ENCODE measurements around the gene DSG2. TPM values are rescaled to one million over a fixed set of nuclear protein-coding genes. Genes with fewer than 3 reads are reported as not detected.
A peak's percentile ranks its signal among the peaks of the same experiment; 100 is the strongest.
"Not testable (repeated sequence)": the region's sequence is repeated elsewhere in the genome, so short reads cannot be mapped to it uniquely, and the experiment has no call there.

The DSG2 gene
- total RNA-seq, 2 donors from 2014 or later, result 0.14 TPM; not detected in 1

- H3K4me1 Mint-ChIP-seq (ENCODE audit: low read depth in 2 of 2), result no peaks in the 10 kb centered on the region
- H3K27me3 Mint-ChIP-seq, result peaks cover 24 to 34% of the 10 kb centered on the region in 2 donors
- no peak overlapping the region for H3K4me3 Mint-ChIP-seq
- H3K36me3 Mint-ChIP-seq, result no peaks in the 10 kb centered on the region
- H3K27ac Mint-ChIP-seq, result no peak overlapping the region
- DNase-seq (ENCODE audit: low spot score) (no peak), ATAC-seq (no peak)
- H3K9me3 Mint-ChIP-seq, result no peaks in the 10 kb centered on the region
Measured at GRCh38 chr18:31491586-31491985, 6.4 kb upstream of the DSG2 start.

GRCh38 chr18:31492671-31493070, 5.3 kb upstream of the DSG2 start:
- DNase-seq (ENCODE audit: low spot score) (no peak), ATAC-seq (no peak)
- no peaks in the 10 kb centered on the region for H3K4me1 Mint-ChIP-seq (ENCODE audit: low read depth in 2 of 2)
- H3K9me3 Mint-ChIP-seq, result no peaks in the 10 kb centered on the region
- H3K27me3 Mint-ChIP-seq, result peaks cover 31 to 36% of the 10 kb centered on the region in 2 donors
- no peak overlapping the region for H3K27ac Mint-ChIP-seq
- peaks cover 4% of the 10 kb centered on the region for H3K36me3 Mint-ChIP-seq
- no peak overlapping the region for H3K4me3 Mint-ChIP-seq

GRCh38 chr18:31493171-31493570, 4.8 kb upstream of the DSG2 start:
- H3K27me3 Mint-ChIP-seq, result peaks cover 31 to 33% of the 10 kb centered on the region in 2 donors
- no peak for DNase-seq (ENCODE audit: low spot score)
- H3K9me3 Mint-ChIP-seq, result no peaks in the 10 kb centered on the region
- H3K4me3 Mint-ChIP-seq, result no peak overlapping the region
- no peak overlapping the region for H3K27ac Mint-ChIP-seq
- ATAC-seq, result no peak
- no peaks in the 10 kb centered on the region for H3K4me1 Mint-ChIP-seq (ENCODE audit: low read depth in 2 of 2)
- H3K36me3 Mint-ChIP-seq, result peaks cover 4% of the 10 kb centered on the region

- H3K4me3 Mint-ChIP-seq, result no peak overlapping the region
- no peak overlapping the region for H3K27ac Mint-ChIP-seq
- no peaks in the 10 kb centered on the region for H3K4me1 Mint-ChIP-seq (ENCODE audit: low read depth in 2 of 2)
- H3K9me3 Mint-ChIP-seq, result no peaks in the 10 kb centered on the region
- H3K27me3 Mint-ChIP-seq, result peaks cover 34 to 35% of the 10 kb centered on the region in 2 donors
- DNase-seq (ENCODE audit: low spot score) (no peak), ATAC-seq (no peak)
- H3K36me3 Mint-ChIP-seq, result peaks cover 4% of the 10 kb centered on the region
Measured at GRCh38 chr18:31493941-31494340, 4.0 kb upstream of the DSG2 start.

GRCh38 chr18:31494705-31495244, 3.2 kb upstream of the DSG2 start:
- not testable (repeated sequence) for H3K36me3 Mint-ChIP-seq; H3K9me3 Mint-ChIP-seq; DNase-seq (ENCODE audit: low spot score); H3K27ac Mint-ChIP-seq; ATAC-seq; H3K4me1 Mint-ChIP-seq (ENCODE audit: low read depth in 2 of 2); H3K4me3 Mint-ChIP-seq
- H3K27me3 Mint-ChIP-seq, result peaks cover 30 to 34% of the 10 kb centered on the region in 2 donors

- Mint-ChIP-seq H3K27ac (no peak overlapping the region), H3K36me3 (peaks cover 4% of the 10 kb centered on the region), H3K27me3 (peaks cover 32 to 37% of the 10 kb centered on the region in 2 donors), H3K4me1 (ENCODE audit: low read depth in 2 of 2) (no peaks in the 10 kb centered on the region), H3K4me3 (no peak overlapping the region), H3K9me3 (no peaks in the 10 kb centered on the region)
- DNase-seq (ENCODE audit: low spot score), result no peak
- ATAC-seq, result peak in 1 of 2 donors; percentile 33
Measured at GRCh38 chr18:31497404-31497835, 557 bp upstream of the DSG2 start.

- ATAC-seq, result no peak
- H3K9me3 Mint-ChIP-seq, result no peaks in the 10 kb centered on the region
- no peak for DNase-seq (ENCODE audit: low spot score)
- no peak overlapping the region for H3K27ac Mint-ChIP-seq
- H3K27me3 Mint-ChIP-seq, result peaks cover 32 to 37% of the 10 kb centered on the region in 2 donors
- H3K4me3 Mint-ChIP-seq, result peak overlapping the region; percentile 23
- H3K36me3 Mint-ChIP-seq, result peaks cover 4% of the 10 kb centered on the region
- no peaks in the 10 kb centered on the region for H3K4me1 Mint-ChIP-seq (ENCODE audit: low read depth in 2 of 2)
Measured at GRCh38 chr18:31498574-31499524, 872 bp downstream of the DSG2 start.

- Mint-ChIP-seq H3K9me3 (no peaks in the 10 kb centered on the region), H3K4me1 (ENCODE audit: low read depth in 2 of 2) (no peaks in the 10 kb centered on the region), H3K4me3 (no peak overlapping the region), H3K36me3 (peaks cover 4% of the 10 kb centered on the region), H3K27me3 (peaks cover 26 to 37% of the 10 kb centered on the region in 2 donors), H3K27ac (no peak overlapping the region)
- DNase-seq (ENCODE audit: low spot score), result no peak
- no peak for ATAC-seq
Measured at GRCh38 chr18:31500051-31500688, 2.2 kb downstream of the DSG2 start.

GRCh38 chr18:31503011-31503410, 5.0 kb downstream of the DSG2 start:
- no peaks in the 10 kb centered on the region for H3K9me3 Mint-ChIP-seq
- H3K4me3 Mint-ChIP-seq, result no peak overlapping the region
- peaks cover 14 to 16% of the 10 kb centered on the region in 2 donors for H3K27me3 Mint-ChIP-seq
- no peaks in the 10 kb centered on the region for H3K36me3 Mint-ChIP-seq
- no peak overlapping the region for H3K27ac Mint-ChIP-seq
- ATAC-seq, result no peak
- no peak for DNase-seq (ENCODE audit: low spot score)
- no peaks in the 10 kb centered on the region for H3K4me1 Mint-ChIP-seq (ENCODE audit: low read depth in 2 of 2)

GRCh38 chr18:31504455-31505147, 6.6 kb downstream of the DSG2 start:
- no peak overlapping the region for H3K27ac Mint-ChIP-seq
- no peaks in the 10 kb centered on the region for H3K4me1 Mint-ChIP-seq (ENCODE audit: low read depth in 2 of 2)
- peak; percentile 13 to 57 for ATAC-seq
- peaks cover 9 to 13% of the 10 kb centered on the region in 2 donors for H3K27me3 Mint-ChIP-seq
- H3K9me3 Mint-ChIP-seq, result no peaks in the 10 kb centered on the region
- H3K4me3 Mint-ChIP-seq, result no peak overlapping the region
- H3K36me3 Mint-ChIP-seq, result no peaks in the 10 kb centered on the region
- DNase-seq (ENCODE audit: low spot score), result no peak

- no peak overlapping the region for H3K4me3 Mint-ChIP-seq
- no peak for ATAC-seq
- H3K27ac Mint-ChIP-seq, result no peak overlapping the region
- H3K27me3 Mint-ChIP-seq, result peaks cover 9 to 13% of the 10 kb centered on the region in 2 donors
- H3K36me3 Mint-ChIP-seq, result no peaks in the 10 kb centered on the region
- no peaks in the 10 kb centered on the region for H3K9me3 Mint-ChIP-seq
- H3K4me1 Mint-ChIP-seq (ENCODE audit: low read depth in 2 of 2), result no peaks in the 10 kb centered on the region
- no peak for DNase-seq (ENCODE audit: low spot score)
Measured at GRCh38 chr18:31505156-31505555, 7.2 kb downstream of the DSG2 start.

GRCh38 chr18:31506024-31506742, 8.2 kb downstream of the DSG2 start:
- Mint-ChIP-seq H3K4me1 (ENCODE audit: low read depth in 2 of 2) (no peaks in the 10 kb centered on the region), H3K27me3 (peaks cover 9 to 12% of the 10 kb centered on the region in 2 donors), H3K36me3 (no peaks in the 10 kb centered on the region), H3K9me3 (no peaks in the 10 kb centered on the region), H3K4me3 (no peak overlapping the region), H3K27ac (no peak overlapping the region)
- DNase-seq (ENCODE audit: low spot score), result no peak
- no peak for ATAC-seq

GRCh38 chr18:31507124-31507523, 9.1 kb downstream of the DSG2 start:
- H3K9me3 Mint-ChIP-seq; H3K27ac Mint-ChIP-seq; H3K4me3 Mint-ChIP-seq; ATAC-seq; DNase-seq (ENCODE audit: low spot score); H3K36me3 Mint-ChIP-seq; H3K4me1 Mint-ChIP-seq (ENCODE audit: low read depth in 2 of 2): not testable (repeated sequence)
- H3K27me3 Mint-ChIP-seq, result peaks cover 7 to 12% of the 10 kb centered on the region in 2 donors
